Hematopoietic multipotent progenitor cell (in vitro differentiated cells): ENCODE data around the gene PCDHB15. TPM values are rescaled to one million over a fixed set of nuclear protein-coding genes. Genes with fewer than 3 reads are reported as not detected.
A peak's percentile ranks its signal among the peaks of the same experiment; 100 is the strongest.
"Not testable (repeated sequence)": the region's sequence is repeated elsewhere in the genome, so short reads cannot be mapped to it uniquely, and the experiment has no call there.

ENCODE experiments used
- DNase-seq, 3 donors: peaks; one replicate each; pipeline ENCODE4 v3.0.0-alpha.2; 2011 to 2015; ENCODE audit warnings: low read depth in 2 of 3, low spot score in 2 of 3
- total RNA-seq: library from RNA; depleted of rRNA; stranded (reverse); fragments of >200 nt; gene quantifications from one replicate; pipeline ENCODE4 v1.2.3, GENCODE V29; 2012

Gene PCDHB15
- under 0.01 TPM for total RNA-seq

- peak in 1 of 3 donors; percentile 33 for DNase-seq
Measured at GRCh38 chr5:141245250-141245717, at the start of gene PCDHB15. TSS of gene PCDHB15 (plus strand) at chr5:141245395. CDS start at chr5:141245579, 184 bp downstream.

DNA sequence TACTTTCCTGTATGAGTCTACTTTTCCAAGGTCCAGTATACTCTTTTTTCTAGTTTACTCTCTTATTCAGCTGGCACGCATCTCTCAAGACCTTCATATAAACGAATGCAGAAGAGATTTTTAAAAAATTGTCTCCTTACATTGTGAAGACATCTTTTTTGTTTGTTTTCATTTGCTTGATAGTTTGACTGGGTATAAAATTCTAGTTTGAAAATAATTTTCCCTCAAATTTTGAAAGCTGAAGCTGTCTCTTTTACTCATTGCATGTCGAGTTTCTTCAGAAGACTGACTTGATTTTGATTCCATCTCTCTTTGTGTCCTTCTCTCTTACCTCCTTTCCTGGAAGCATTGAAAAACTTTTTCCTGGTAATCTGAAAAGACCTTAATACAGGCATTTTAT is 48.8 kb upstream of the PCDHB15 start:
- DNase-seq: no peak

- DNase-seq: peak in 1 of 3 donors; percentile 16
Measured at GRCh38 chr5:141199359-141200235, 45.6 kb upstream of the PCDHB15 start, which contains the start of gene PCDHB11. TSS of gene PCDHB11 (plus strand) at chr5:141199627. CDS start at chr5:141199775, 148 bp downstream.

- DNase-seq: not testable (repeated sequence)
Measured at GRCh38 chr5:141201126-141201525, 44.1 kb upstream of the PCDHB15 start.

DNA sequence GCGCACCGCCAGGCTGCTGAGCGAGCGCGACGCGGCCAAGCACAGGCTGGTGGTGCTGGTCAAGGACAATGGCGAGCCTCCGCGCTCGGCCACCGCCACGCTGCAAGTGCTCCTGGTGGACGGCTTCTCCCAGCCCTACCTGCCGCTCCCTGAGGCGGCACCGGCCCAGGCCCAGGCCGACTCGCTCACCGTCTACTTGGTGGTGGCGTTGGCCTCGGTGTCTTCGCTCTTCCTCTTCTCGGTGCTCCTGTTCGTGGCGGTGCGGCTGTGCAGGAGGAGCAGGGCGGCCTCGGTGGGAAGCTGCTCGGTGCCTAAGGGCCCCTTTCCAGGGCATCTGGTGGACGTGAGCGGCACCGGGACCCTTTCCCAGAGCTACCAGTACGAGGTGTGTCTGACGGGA is 43.5 kb upstream of the PCDHB15 start:
- not testable (repeated sequence) for DNase-seq

DNA sequence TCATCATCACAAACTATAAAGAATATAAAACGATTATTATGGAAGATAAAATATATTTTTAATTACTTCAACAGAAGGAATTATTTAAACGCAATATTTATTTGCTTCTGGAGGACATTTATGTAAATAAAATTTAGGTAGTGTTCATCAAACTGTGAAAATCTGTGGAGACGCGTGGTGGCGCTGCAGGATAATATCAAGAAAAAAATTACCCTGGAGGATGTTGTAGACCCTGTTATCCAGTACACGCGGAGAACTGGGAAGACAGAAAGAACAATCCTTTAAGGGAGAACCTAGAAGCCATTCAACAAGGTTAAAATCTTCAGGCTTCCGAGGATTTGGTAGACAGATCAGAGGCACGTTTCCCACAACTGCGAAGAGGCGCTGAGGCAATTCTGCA is 36.7 kb upstream of the PCDHB15 start, which contains the start of gene PCDHB12:
Gene PCDHB12, plus strand, starts transcription at position 242 of the 400 bp plus-strand sequence. CDS start 189 bp downstream, outside the sequence.
- no peak for DNase-seq

- not testable (repeated sequence) for DNase-seq
Measured at GRCh38 chr5:141210281-141210680, 34.9 kb upstream of the PCDHB15 start.

- not testable (repeated sequence) for DNase-seq
Measured at GRCh38 chr5:141210849-141211248, 34.3 kb upstream of the PCDHB15 start.

GRCh38 chr5:141213656-141214339 is 31.4 kb upstream of the PCDHB15 start, which contains the start of gene PCDHB13:
TSS of gene PCDHB13 (plus strand) at chr5:141213919. CDS start at chr5:141214124, 205 bp downstream.
- DNase-seq: peak in 1 of 3 donors; percentile 17

GRCh38 chr5:141214583-141214982 is 30.6 kb upstream of the PCDHB15 start:
- DNase-seq: not testable (repeated sequence)

DNA sequence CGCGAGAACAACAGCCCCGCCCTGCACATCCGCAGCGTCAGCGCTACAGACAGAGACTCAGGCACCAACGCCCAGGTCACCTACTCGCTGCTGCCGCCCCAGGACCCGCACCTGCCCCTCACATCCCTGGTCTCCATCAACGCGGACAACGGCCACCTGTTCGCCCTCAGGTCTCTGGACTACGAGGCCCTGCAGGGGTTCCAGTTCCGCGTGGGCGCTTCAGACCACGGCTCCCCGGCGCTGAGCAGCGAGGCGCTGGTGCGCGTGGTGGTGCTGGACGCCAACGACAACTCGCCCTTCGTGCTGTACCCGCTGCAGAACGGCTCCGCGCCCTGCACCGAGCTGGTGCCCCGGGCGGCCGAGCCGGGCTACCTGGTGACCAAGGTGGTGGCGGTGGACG is 29.7 kb upstream of the PCDHB15 start:
- DNase-seq: not testable (repeated sequence)

- DNase-seq: not testable (repeated sequence)
Measured at GRCh38 chr5:141216035-141216434, 29.2 kb upstream of the PCDHB15 start.

- peak in 1 of 3 donors; percentile 45 for DNase-seq
Measured at GRCh38 chr5:141223112-141223783, 21.9 kb upstream of the PCDHB15 start, which contains the start of gene PCDHB14. TSS of gene PCDHB14 (plus strand) at chr5:141223343. CDS start at chr5:141223506, 163 bp downstream.

- not testable (repeated sequence) for DNase-seq
Measured at GRCh38 chr5:141224844-141225243, 20.4 kb upstream of the PCDHB15 start.

DNA sequence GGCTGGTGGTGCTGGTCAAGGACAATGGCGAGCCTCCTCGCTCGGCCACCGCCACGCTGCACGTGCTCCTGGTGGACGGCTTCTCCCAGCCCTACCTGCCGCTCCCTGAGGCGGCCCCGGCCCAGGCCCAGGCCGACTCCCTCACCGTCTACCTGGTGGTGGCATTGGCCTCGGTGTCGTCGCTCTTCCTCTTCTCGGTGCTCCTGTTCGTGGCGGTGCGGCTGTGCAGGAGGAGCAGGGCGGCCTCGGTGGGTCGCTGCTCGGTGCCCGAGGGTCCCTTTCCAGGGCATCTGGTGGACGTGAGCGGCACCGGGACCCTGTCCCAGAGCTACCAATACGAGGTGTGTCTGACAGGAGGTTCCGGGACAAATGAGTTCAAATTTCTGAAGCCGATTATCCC is 19.8 kb upstream of the PCDHB15 start:
- DNase-seq: not testable (repeated sequence)

- no peak for DNase-seq
Measured at GRCh38 chr5:141234109-141234667, 11.0 kb upstream of the PCDHB15 start.

DNA sequence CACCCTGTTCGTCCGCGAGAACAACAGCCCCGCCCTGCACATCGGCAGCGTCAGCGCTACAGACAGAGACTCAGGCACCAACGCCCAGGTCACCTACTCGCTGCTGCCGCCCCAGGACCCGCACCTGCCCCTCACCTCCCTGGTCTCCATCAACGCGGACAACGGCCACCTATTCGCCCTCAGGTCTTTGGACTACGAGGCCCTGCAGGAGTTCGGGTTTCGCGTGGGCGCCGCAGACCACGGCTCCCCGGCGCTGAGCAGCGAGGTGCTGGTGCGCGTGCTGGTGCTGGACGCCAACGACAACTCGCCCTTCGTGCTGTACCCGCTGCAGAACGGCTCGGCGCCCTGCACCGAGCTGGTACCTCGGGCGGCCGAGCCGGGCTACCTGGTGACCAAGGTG is 9.3 kb upstream of the PCDHB15 start:
- not testable (repeated sequence) for DNase-seq

DNA sequence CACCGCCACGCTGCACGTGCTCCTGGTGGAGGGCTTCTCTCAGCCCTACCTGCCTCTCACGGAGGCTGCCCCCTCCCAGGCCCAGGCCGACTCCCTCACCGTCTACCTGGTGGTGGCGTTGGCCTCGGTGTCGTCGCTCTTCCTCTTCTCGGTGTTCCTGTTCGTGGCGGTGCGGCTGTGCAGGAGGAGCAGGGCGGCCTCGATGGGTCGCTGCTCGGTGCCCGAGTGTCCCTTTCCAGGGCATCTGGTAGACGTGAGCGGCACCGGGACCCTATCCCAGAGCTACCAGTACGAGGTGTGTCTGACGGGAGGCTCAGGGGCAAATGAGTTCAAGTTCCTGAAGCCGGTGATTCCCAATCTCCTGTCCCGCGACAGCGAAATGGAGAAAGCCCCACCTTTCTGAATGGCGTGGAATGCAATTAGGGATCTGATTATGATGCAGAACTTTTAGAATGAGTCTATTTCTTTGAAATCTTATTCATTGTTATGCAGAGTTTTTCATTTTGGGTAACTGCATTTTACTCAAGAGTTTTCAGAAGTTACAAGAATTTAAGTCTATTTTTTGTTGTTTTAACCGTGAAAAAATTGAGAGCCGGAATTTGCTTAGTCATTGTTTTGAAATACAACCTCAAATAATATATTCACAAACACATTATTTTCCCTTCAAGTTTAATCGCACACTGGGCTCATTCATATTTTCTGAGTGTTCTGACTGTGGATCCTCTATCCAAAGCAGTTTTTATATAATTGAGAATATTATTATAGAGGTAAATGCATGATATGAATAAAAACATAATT is 8.5 kb upstream of the PCDHB15 start:
- DNase-seq: no peak

DNA sequence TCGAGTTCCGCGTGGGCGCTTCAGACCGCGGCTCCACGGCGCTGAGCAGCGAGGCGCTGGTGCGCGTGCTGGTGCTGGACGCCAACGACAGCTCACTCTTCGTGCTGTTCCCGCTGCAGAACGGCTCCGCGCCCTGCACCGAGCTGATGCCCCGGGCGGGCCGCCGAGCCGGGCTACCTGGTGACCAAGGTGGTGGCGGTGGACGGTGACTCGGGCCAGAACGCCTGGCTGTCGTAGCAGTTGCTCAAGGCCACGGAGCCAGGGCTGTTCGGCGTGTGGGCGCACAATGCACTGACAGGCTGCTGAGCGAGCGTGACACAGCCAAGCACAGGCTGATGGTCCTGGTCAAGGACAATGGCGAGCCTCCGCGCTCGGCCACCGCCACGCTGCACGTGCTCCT is 3.7 kb upstream of the PCDHB15 start:
- DNase-seq: no peak
